Measurements from ENCODE around the gene NTM.
A peak's percentile ranks its signal among the peaks of the same experiment; 100 is the strongest.

Gene NTM

GRCh38 chr11:131691181-131692041 lies 321.0 kb downstream of the NTM start:
- no peak overlapping the region for H3K4me3 ChIP-seq (ENCODE audit: low read depth, low read length)
- peak; percentile 88 for TF ChIP-seq CTCF (IDR thresholded peaks at IDR 0.05; ENCODE audit: control insufficient read depth, extremely low read depth, insufficient read depth)
- DNase-seq (ENCODE audit: low read depth): no peak

- no peak for TF ChIP-seq CTCF (IDR thresholded peaks at IDR 0.05; ENCODE audit: control insufficient read depth, extremely low read depth, insufficient read depth)
- DNase-seq (ENCODE audit: low read depth): no peak
- H3K4me3 ChIP-seq (ENCODE audit: low read depth, low read length): no peak overlapping the region
Measured at GRCh38 chr11:131692151-131692550, 321.7 kb downstream of the NTM start.

- TF ChIP-seq CTCF (IDR thresholded peaks at IDR 0.05; ENCODE audit: control insufficient read depth, extremely low read depth, insufficient read depth): no peak
- DNase-seq (ENCODE audit: low read depth): no peak
- H3K4me3 ChIP-seq (ENCODE audit: low read depth, low read length): no peak overlapping the region
Measured at GRCh38 chr11:131692961-131693360, 322.5 kb downstream of the NTM start.

GRCh38 chr11:131693756-131694155 lies 323.3 kb downstream of the NTM start:
- no peak for TF ChIP-seq CTCF (IDR thresholded peaks at IDR 0.05; ENCODE audit: control insufficient read depth, extremely low read depth, insufficient read depth)
- DNase-seq (ENCODE audit: low read depth): no peak

GRCh38 chr11:131694526-131695424 lies 324.4 kb downstream of the NTM start:
- no peak overlapping the region for H3K4me3 ChIP-seq (ENCODE audit: low read depth, low read length)
- no peak for DNase-seq (ENCODE audit: low read depth)
- peak; percentile 100 for TF ChIP-seq CTCF (IDR thresholded peaks at IDR 0.05; ENCODE audit: control insufficient read depth, extremely low read depth, insufficient read depth)

More at GRCh38 chr11:131693756-131694155, 323.3 kb downstream of the NTM start:
- H3K4me3 ChIP-seq (ENCODE audit: low read depth, low read length): no peak overlapping the region

GRCh38 chr11:131695889-131696429 lies 325.5 kb downstream of the NTM start:
- no peak for TF ChIP-seq CTCF (IDR thresholded peaks at IDR 0.05; ENCODE audit: control insufficient read depth, extremely low read depth, insufficient read depth)
- no peak overlapping the region for H3K4me3 ChIP-seq (ENCODE audit: low read depth, low read length)
- DNase-seq (ENCODE audit: low read depth): no peak
